Measurements from ENCODE around the gene IPMK. TPM values are rescaled to one million over a fixed set of nuclear protein-coding genes. Genes with fewer than 3 reads are reported as not detected.

Gene IPMK
- total RNA-seq: 1 to 10 TPM; 1.8 to 2.5 TPM

DNA sequence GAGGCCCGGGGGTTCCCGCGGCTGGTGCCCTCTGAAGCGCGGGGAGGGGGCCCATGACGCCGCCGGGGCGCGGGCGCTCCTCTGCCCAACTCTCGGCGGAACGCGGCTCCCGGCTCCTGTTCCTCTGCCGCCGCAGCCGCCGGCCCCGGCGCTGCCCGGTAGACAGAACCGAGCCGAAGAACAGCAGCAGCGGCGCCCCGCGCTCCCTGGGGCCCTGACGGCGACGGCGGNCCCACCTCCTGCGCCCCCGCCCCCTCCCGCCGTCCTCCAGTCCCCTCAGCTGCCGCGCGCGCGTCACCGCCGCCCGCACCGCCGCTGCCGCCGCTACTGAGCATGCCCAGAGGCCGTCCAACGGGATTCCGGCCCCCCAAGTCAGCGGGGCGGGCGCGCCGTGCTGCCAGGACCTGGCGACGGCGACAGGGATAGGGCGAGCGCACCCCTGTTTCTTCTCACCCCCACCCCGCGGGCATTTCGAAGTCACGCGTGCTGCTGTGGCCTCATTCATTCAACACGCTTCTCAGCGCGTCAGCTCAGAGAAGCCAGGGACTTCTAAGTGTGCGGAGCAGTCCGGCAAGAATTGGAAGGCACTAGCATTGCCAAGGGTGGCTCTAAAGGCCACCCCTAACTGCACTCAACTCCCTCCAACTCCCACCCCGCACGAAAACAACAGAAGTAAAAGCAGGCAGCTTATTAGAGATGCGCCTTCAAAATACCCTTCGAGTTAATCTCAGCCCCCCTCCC lies at the start of gene IPMK:
Gene IPMK (minus strand): TSS at position 182 of the 741 bp plus-strand sequence. CDS start 283 bp downstream, outside the sequence.
- Histone ChIP-seq H3K36me3 (no peaks in the 10 kb centered on the region), H3K4me3 (peak within 1 kb of the TSS; percentile 85 to 90), H3K4me1 (peaks cover 0 to 22% of the 10 kb centered on the region in 2 donors), H3K9me3 (no peaks in the 10 kb centered on the region), H3K27ac (peak within 1 kb of the TSS; percentile 95 to 98), H3K27me3 (no peaks in the 10 kb centered on the region)
- TF ChIP-seq, protein P1, sequence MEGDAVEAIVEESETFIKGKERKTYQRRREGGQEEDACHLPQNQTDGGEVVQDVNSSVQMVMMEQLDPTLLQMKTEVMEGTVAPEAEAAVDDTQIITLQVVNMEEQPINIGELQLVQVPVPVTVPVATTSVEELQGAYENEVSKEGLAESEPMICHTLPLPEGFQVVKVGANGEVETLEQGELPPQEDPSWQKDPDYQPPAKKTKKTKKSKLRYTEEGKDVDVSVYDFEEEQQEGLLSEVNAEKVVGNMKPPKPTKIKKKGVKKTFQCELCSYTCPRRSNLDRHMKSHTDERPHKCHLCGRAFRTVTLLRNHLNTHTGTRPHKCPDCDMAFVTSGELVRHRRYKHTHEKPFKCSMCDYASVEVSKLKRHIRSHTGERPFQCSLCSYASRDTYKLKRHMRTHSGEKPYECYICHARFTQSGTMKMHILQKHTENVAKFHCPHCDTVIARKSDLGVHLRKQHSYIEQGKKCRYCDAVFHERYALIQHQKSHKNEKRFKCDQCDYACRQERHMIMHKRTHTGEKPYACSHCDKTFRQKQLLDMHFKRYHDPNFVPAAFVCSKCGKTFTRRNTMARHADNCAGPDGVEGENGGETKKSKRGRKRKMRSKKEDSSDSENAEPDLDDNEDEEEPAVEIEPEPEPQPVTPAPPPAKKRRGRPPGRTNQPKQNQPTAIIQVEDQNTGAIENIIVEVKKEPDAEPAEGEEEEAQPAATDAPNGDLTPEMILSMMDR (IDR thresholded peaks at IDR 0.05): no peak
- peak; percentile 95 for DNase-seq (ENCODE audit: low spot score)

GRCh38 chr10:58316874-58317273 lies 49.2 kb upstream of the IPMK start:
- Histone ChIP-seq H3K9me3 (no peaks in the 10 kb centered on the region), H3K27ac (no peak overlapping the region), H3K4me1 (no peaks in the 10 kb centered on the region), H3K27me3 (no peaks in the 10 kb centered on the region), H3K36me3 (no peaks in the 10 kb centered on the region), H3K4me3 (no peak overlapping the region)
- no peak for DNase-seq (ENCODE audit: low spot score)
- TF ChIP-seq, protein P1 (IDR thresholded peaks at IDR 0.05): no peak

- no peak overlapping the region for H3K27ac ChIP-seq
- no peak for DNase-seq (ENCODE audit: low spot score)
- no peaks in the 10 kb centered on the region for H3K36me3 ChIP-seq
- no peaks in the 10 kb centered on the region for H3K27me3 ChIP-seq
- no peaks in the 10 kb centered on the region for H3K9me3 ChIP-seq
- TF ChIP-seq, protein P1 (IDR thresholded peaks at IDR 0.05): no peak
- H3K4me1 ChIP-seq: no peaks in the 10 kb centered on the region
- no peak overlapping the region for H3K4me3 ChIP-seq
Measured at GRCh38 chr10:58311026-58311425, 43.3 kb upstream of the IPMK start.

- H3K27ac ChIP-seq: no peak overlapping the region
- DNase-seq (ENCODE audit: low spot score): no peak
- H3K9me3 ChIP-seq: no peaks in the 10 kb centered on the region
- H3K4me3 ChIP-seq: no peak overlapping the region
- no peaks in the 10 kb centered on the region for H3K36me3 ChIP-seq
- H3K27me3 ChIP-seq: no peaks in the 10 kb centered on the region
- H3K4me1 ChIP-seq: no peaks in the 10 kb centered on the region
- TF ChIP-seq, protein P1 (IDR thresholded peaks at IDR 0.05): no peak
Measured at GRCh38 chr10:58307676-58308075, 40.0 kb upstream of the IPMK start.

GRCh38 chr10:58305821-58306220 lies 38.1 kb upstream of the IPMK start:
- no peak for DNase-seq (ENCODE audit: low spot score)
- no peak overlapping the region for H3K4me3 ChIP-seq
- no peaks in the 10 kb centered on the region for H3K4me1 ChIP-seq
- H3K27ac ChIP-seq: no peak overlapping the region
- TF ChIP-seq, protein P1 (IDR thresholded peaks at IDR 0.05): no peak
- no peaks in the 10 kb centered on the region for H3K27me3 ChIP-seq
- H3K36me3 ChIP-seq: no peaks in the 10 kb centered on the region
- H3K9me3 ChIP-seq: no peaks in the 10 kb centered on the region

Data from right atrium auricular region (tissue), 2 donors.